Stomach (tissue), 4 donors: ENCODE data around the gene STK24.

Experiments
- CTCF ChIP-seq, 7 experiments: fragments of 450-650 bp in 4 of 7; fragments of 200-600 bp in 3 of 7; sonication (generic) in 3 of 7; IDR thresholded peaks; one replicate each; pipeline ENCODE4 v1.5.1; 2016 to 2019; ENCODE audit warnings: antibody characterized with exemption in 7 of 7, control low read depth in 2 of 7, mild to moderate bottlenecking in 1 of 7
- EP300 ChIP-seq: sonication (generic); formaldehyde crosslinking; IDR thresholded peaks from one replicate; pipeline ENCODE4 v1.6.1; 2017; ENCODE audit warnings: antibody characterized with exemption
- POLR2A ChIP-seq, 4 donors: fragments of 450-650 bp; IDR thresholded peaks; one replicate each; pipeline ENCODE4 v1.6.1; 2016; ENCODE audit warnings: antibody characterized with exemption in 4 of 4, control low read depth in 2 of 4, mild to moderate bottlenecking in 1 of 4, moderate library complexity in 1 of 4
- POLR2AphosphoS5 ChIP-seq, 3 donors: sonication (generic); formaldehyde crosslinking; IDR thresholded peaks; one replicate each; pipeline ENCODE4 v1.6.1; 2016; ENCODE audit warnings: antibody characterized with exemption in 3 of 3

GRCh38 chr13:98416408-98416807, 160.5 kb downstream of the STK24 start:
- TF ChIP-seq CTCF (IDR thresholded peaks at IDR 0.05) = no peak
- no peak for TF ChIP-seq EP300
- no peak for TF ChIP-seq POLR2A (IDR thresholded peaks at IDR 0.05)
- peak in 2 of 3 donors; percentile 93 for TF ChIP-seq POLR2AphosphoS5 (IDR thresholded peaks at IDR 0.05)
